GM23338 (cell line): ENCODE results near the gene PARVG. TPM values are rescaled to one million over a fixed set of nuclear protein-coding genes. Genes with fewer than 3 reads are reported as not detected.

ENCODE experiments used
- ATAC-seq: fragments of 200-7000 bp; cut with Tn5 transposase; 3 replicates; pipeline ENCODE4 v1.9.1; 2020
- DNase-seq: peaks from one replicate; pipeline ENCODE4 v3.0.0-alpha.2; 2015; ENCODE audit warnings: low spot score
- H2AFZ ChIP-seq: fragments of 200-600 bp; sonication (generic); 2 replicates; pipeline ENCODE4 v1.8.0; 2016; ENCODE audit warnings: antibody characterized with exemption, mild to moderate bottlenecking, moderate library complexity
- H3F3A ChIP-seq: fragments of 200-600 bp; sonication (generic); replicated peaks from 2 replicates; pipeline ENCODE4 v1.8.0; 2017; ENCODE audit warnings: antibody characterized with exemption, mixed run types, low read depth
- H3K27ac ChIP-seq: fragments of 200-600 bp; sonication (generic); 2 replicates; pipeline ENCODE4 v1.6.1; 2016; ENCODE audit warnings: low read depth
- H3K27me3 ChIP-seq: fragments of 200-600 bp; sonication (generic); 2 replicates; pipeline ENCODE4 v1.8.0; 2016; ENCODE audit warnings: mild to moderate bottlenecking, mixed run types, moderate library complexity; ENCODE audit not compliant: insufficient read depth
- H3K36me3 ChIP-seq: fragments of 200-600 bp; sonication (generic); 2 replicates; pipeline ENCODE4 v1.8.0; 2016; ENCODE audit warnings: mild to moderate bottlenecking; ENCODE audit not compliant: insufficient read depth
- H3K4me1 ChIP-seq: fragments of 200-600 bp; sonication (generic); 2 replicates; pipeline ENCODE4 v1.8.0; 2016; ENCODE audit warnings: mild to moderate bottlenecking, moderate library complexity; ENCODE audit not compliant: insufficient read depth
- H3K4me2 ChIP-seq: fragments of 200-600 bp; sonication (generic); 2 replicates; pipeline ENCODE4 v1.7.1; 2017; ENCODE audit warnings: mixed run types
- H3K4me3 ChIP-seq: fragments of 200-600 bp; sonication (generic); 2 replicates; pipeline ENCODE4 v1.6.1; 2016; ENCODE audit warnings: mixed run types
- H3K79me2 ChIP-seq: fragments of 200-600 bp; sonication (generic); replicated peaks from 2 replicates; pipeline ENCODE4 v1.8.0; 2017; ENCODE audit warnings: mild to moderate bottlenecking; ENCODE audit not compliant: insufficient read depth
- H3K9me2 ChIP-seq: fragments of 200-600 bp; sonication (generic); 2 replicates; pipeline ENCODE4 v1.8.0; 2017; ENCODE audit not compliant: insufficient read depth
- H4K20me1 ChIP-seq: fragments of 200-600 bp; sonication (generic); replicated peaks from 2 replicates; pipeline ENCODE4 v1.8.0; 2017; ENCODE audit warnings: mild to moderate bottlenecking; ENCODE audit not compliant: insufficient read depth
- H3K27ac Mint-ChIP-seq: 2 replicates; pipeline ENCODE4 v1.8.0; 2020; ENCODE audit warnings: inconsistent platforms, mild to moderate bottlenecking, moderate library complexity, mixed read lengths
- H3K27me3 Mint-ChIP-seq: 3 replicates; pipeline ENCODE4 v1.8.0; 2022; ENCODE audit warnings: low read depth, mild to moderate bottlenecking, moderate library complexity, mixed read lengths, inconsistent platforms; ENCODE audit not compliant: insufficient read depth, poor library complexity
- H3K36me3 Mint-ChIP-seq: 3 replicates; pipeline ENCODE4 v1.8.0; 2021; ENCODE audit warnings: low read depth, mild to moderate bottlenecking, inconsistent platforms, moderate library complexity, mixed read lengths
- H3K4me1 Mint-ChIP-seq: 3 replicates; pipeline ENCODE4 v1.8.0; 2020; ENCODE audit warnings: mild to moderate bottlenecking, inconsistent platforms, mixed read lengths
- H3K4me3 Mint-ChIP-seq: 3 replicates; pipeline ENCODE4 v1.8.0; 2021; ENCODE audit warnings: moderate library complexity, mild to moderate bottlenecking, inconsistent platforms, mixed read lengths
- H3K9me3 Mint-ChIP-seq: 3 replicates; pipeline ENCODE4 v1.8.0; 2020; ENCODE audit warnings: moderate library complexity, mild to moderate bottlenecking, inconsistent platforms, mixed read lengths
- CTCF ChIP-seq, 2 experiments: fragments of 200-600 bp in 1 of 2; sonication (generic) in 1 of 2; conservative IDR thresholded peaks; 2 replicates each; pipeline versions ENCODE4 v1.5.1 to v1.6.1; 2016 to 2017; ENCODE audit warnings: antibody characterized with exemption in 2 of 2, low read depth in 2 of 2, mild to moderate bottlenecking in 2 of 2, moderate library complexity in 1 of 2
- NANOG ChIP-seq: IDR thresholded peaks from 2 replicates; pipeline ENCODE4 v1.6.1; 2016; ENCODE audit warnings: antibody characterized with exemption, borderline replicate concordance
- STAT1 ChIP-seq: IDR thresholded peaks from one replicate; pipeline ENCODE4 v1.6.1; 2016; ENCODE audit warnings: antibody characterized with exemption; ENCODE audit not compliant: unreplicated experiment
- ZNF331 ChIP-seq: fragments of 250-450 bp; sonication (Bioruptor Pico); IDR thresholded peaks from 2 replicates; pipeline ENCODE4 v1.5.0; 2020; ENCODE audit warnings: low read depth, mild to moderate bottlenecking, moderate library complexity
- polyA plus RNA-seq: library from polyadenylated mRNA; unstranded; fragments of >200 nt; fragmentation: Nextera tagmentation; extraction: Ambion mirVana; gene quantifications from 2 replicates; pipeline ENCODE4 v1.2.1, GENCODE V29; 2016
- total RNA-seq: library from RNA; depleted of rRNA; stranded (reverse); fragments of >200 nt; shearing (Covaris generic); gene quantifications from 2 replicates; pipeline ENCODE4 v1.2.3, GENCODE V29; 2014
- TF ChIP-seq, protein P1 (sequence below): fragments of 250-450 bp; sonication (Bioruptor Pico); IDR thresholded peaks from 2 replicates; pipeline ENCODE4 v1.5.0; 2020; ENCODE audit warnings: mild to moderate bottlenecking, moderate library complexity

PARVG gene
- total and polyA plus RNA-seq, 2 experiments from 2014 or later: 0.14 to 0.31 TPM

- TF ChIP-seq, protein P1, sequence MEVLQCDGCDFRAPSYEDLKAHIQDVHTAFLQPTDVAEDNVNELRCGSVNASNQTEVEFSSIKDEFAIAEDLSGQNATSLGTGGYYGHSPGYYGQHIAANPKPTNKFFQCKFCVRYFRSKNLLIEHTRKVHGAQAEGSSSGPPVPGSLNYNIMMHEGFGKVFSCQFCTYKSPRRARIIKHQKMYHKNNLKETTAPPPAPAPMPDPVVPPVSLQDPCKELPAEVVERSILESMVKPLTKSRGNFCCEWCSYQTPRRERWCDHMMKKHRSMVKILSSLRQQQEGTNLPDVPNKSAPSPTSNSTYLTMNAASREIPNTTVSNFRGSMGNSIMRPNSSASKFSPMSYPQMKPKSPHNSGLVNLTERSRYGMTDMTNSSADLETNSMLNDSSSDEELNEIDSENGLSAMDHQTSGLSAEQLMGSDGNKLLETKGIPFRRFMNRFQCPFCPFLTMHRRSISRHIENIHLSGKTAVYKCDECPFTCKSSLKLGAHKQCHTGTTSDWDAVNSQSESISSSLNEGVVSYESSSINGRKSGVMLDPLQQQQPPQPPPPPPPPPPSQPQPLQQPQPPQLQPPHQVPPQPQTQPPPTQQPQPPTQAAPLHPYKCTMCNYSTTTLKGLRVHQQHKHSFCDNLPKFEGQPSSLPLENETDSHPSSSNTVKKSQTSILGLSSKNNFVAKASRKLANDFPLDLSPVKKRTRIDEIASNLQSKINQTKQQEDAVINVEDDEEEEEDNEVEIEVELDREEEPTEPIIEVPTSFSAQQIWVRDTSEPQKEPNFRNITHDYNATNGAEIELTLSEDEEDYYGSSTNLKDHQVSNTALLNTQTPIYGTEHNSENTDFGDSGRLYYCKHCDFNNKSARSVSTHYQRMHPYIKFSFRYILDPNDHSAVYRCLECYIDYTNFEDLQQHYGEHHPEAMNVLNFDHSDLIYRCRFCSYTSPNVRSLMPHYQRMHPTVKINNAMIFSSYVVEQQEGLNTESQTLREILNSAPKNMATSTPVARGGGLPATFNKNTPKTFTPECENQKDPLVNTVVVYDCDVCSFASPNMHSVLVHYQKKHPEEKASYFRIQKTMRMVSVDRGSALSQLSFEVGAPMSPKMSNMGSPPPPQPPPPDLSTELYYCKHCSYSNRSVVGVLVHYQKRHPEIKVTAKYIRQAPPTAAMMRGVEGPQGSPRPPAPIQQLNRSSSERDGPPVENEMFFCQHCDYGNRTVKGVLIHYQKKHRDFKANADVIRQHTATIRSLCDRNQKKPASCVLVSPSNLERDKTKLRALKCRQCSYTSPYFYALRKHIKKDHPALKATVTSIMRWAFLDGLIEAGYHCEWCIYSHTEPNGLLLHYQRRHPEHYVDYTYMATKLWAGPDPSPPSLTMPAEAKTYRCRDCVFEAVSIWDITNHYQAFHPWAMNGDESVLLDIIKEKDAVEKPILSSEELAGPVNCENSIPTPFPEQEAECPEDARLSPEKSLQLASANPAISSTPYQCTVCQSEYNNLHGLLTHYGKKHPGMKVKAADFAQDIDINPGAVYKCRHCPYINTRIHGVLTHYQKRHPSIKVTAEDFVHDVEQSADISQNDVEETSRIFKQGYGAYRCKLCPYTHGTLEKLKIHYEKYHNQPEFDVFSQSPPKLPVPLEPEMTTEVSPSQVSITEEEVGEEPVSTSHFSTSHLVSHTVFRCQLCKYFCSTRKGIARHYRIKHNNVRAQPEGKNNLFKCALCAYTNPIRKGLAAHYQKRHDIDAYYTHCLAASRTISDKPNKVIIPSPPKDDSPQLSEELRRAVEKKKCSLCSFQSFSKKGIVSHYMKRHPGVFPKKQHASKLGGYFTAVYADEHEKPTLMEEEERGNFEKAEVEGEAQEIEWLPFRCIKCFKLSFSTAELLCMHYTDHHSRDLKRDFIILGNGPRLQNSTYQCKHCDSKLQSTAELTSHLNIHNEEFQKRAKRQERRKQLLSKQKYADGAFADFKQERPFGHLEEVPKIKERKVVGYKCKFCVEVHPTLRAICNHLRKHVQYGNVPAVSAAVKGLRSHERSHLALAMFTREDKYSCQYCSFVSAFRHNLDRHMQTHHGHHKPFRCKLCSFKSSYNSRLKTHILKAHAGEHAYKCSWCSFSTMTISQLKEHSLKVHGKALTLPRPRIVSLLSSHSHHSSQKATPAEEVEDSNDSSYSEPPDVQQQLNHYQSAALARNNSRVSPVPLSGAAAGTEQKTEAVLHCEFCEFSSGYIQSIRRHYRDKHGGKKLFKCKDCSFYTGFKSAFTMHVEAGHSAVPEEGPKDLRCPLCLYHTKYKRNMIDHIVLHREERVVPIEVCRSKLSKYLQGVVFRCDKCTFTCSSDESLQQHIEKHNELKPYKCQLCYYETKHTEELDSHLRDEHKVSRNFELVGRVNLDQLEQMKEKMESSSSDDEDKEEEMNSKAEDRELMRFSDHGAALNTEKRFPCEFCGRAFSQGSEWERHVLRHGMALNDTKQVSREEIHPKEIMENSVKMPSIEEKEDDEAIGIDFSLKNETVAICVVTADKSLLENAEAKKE (CRISPR knock-in tag): no peak
These were observed 11.5 kb downstream of the PARVG start (continued) for GRCh38 chr22:44192098-44192815.

GRCh38 chr22:44192816-44193534 is 12.2 kb downstream of the PARVG start:
- no peak overlapping the region for H3K4me2 ChIP-seq
- H3K27ac Mint-ChIP-seq: no peak overlapping the region
- peaks cover 8% of the 10 kb centered on the region for H3K27me3 Mint-ChIP-seq
- ATAC-seq: no peak
- H3K9me2 ChIP-seq: no peaks in the 10 kb centered on the region
- H3K36me3 ChIP-seq: no peaks in the 10 kb centered on the region
- H3K27me3 ChIP-seq: no peaks in the 10 kb centered on the region
- no peaks in the 10 kb centered on the region for H4K20me1 ChIP-seq
- H3K4me1 Mint-ChIP-seq: peaks cover 4% of the 10 kb centered on the region; the same call in 1 of the 3 replicates
- H3F3A ChIP-seq: no peaks in the 10 kb centered on the region
- no peak overlapping the region for H3K27ac ChIP-seq
- H2AFZ ChIP-seq: no peak overlapping the region
- peaks cover 4% of the 10 kb centered on the region; the same call in 1 of the 3 replicates for H3K9me3 Mint-ChIP-seq
- no peaks in the 10 kb centered on the region for H3K79me2 ChIP-seq
- no peak for DNase-seq
- H3K4me1 ChIP-seq: no peaks in the 10 kb centered on the region
- no peaks in the 10 kb centered on the region for H3K36me3 Mint-ChIP-seq
- H3K4me3 Mint-ChIP-seq: no peak overlapping the region
- no peak overlapping the region for H3K4me3 ChIP-seq
- TF ChIP-seq STAT1 (no peak), CTCF (conservative IDR thresholded peaks at IDR 0.05; ENCODE audit: low read depth in 2 of 2) (no peak), NANOG (no peak), ZNF331 (CRISPR knock-in tag) (no peak)
- TF ChIP-seq, protein P1 (CRISPR knock-in tag): no peak
